H1 (cell line): ENCODE data around the gene PCDHA1. TPM values are rescaled to one million over a fixed set of nuclear protein-coding genes. Genes with fewer than 3 reads are reported as not detected.

Source experiments
- ASH2L ChIP-seq: fragments of 200-600, 300-600 bp; sonication (generic); IDR thresholded peaks from one replicate; pipeline ENCODE4 v1.7.1; 2017; ENCODE audit warnings: low read length
- CHD1 ChIP-seq: IDR thresholded peaks from 2 replicates; pipeline ENCODE4 v1.6.1; 2012; ENCODE audit warnings: low read depth, low read length, improper control_type of control experiment
- CHD2 ChIP-seq: IDR thresholded peaks from 2 replicates; pipeline ENCODE4 v1.6.1; 2012; ENCODE audit warnings: low read length, improper control_type of control experiment
- CTBP2 ChIP-seq: IDR thresholded peaks from 2 replicates; pipeline ENCODE4 v1.7.0; 2011; ENCODE audit warnings: borderline replicate concordance, mild to moderate bottlenecking, moderate library complexity, mixed read lengths, low read length; ENCODE audit not compliant: insufficient read depth, insufficient read length
- FOSL1 ChIP-seq: IDR thresholded peaks from 2 replicates; pipeline ENCODE4 v1.6.1; 2011; ENCODE audit warnings: mild to moderate bottlenecking, low read depth, low read length, moderate library complexity; ENCODE audit not compliant: insufficient read depth
- GTF2F1 ChIP-seq: IDR thresholded peaks from 2 replicates; pipeline ENCODE4 v1.6.1; 2012; ENCODE audit warnings: low read depth, low read length, improper control_type of control experiment, borderline replicate concordance
- RBBP5 ChIP-seq: IDR thresholded peaks from 2 replicates; pipeline ENCODE4 v1.7.1; 2012; ENCODE audit warnings: low read depth, mild to moderate bottlenecking, inconsistent platforms, low read length, moderate library complexity, borderline replicate concordance
- RNF2 ChIP-seq: fragments of 200-900, 300-1000 bp; sonication (generic); IDR thresholded peaks from 2 replicates; pipeline ENCODE4 v1.7.1; 2016; ENCODE audit warnings: borderline replicate concordance, low read depth, mild to moderate bottlenecking, antibody characterized with exemption, low read length; ENCODE audit not compliant: poor library complexity, severe bottlenecking; ENCODE audit errors: missing control alignments
- SAP30 ChIP-seq: fragments of 300-600 bp; sonication (generic); IDR thresholded peaks from 2 replicates; pipeline ENCODE4 v1.7.1; 2012; ENCODE audit warnings: low read length, moderate library complexity, mild to moderate bottlenecking, inconsistent platforms; ENCODE audit not compliant: insufficient read depth, insufficient replicate concordance
- SIX5 ChIP-seq: IDR thresholded peaks from 2 replicates; pipeline ENCODE4 v1.6.1; 2011; ENCODE audit warnings: mild to moderate bottlenecking, low read depth, low read length
- SUZ12 ChIP-seq: fragments of 200-600 bp; sonication (generic); IDR thresholded peaks from 2 replicates; pipeline ENCODE4 v1.6.1; 2012; ENCODE audit warnings: mild to moderate bottlenecking, inconsistent platforms, low read length, moderate library complexity, mixed read lengths
- TAF7 ChIP-seq: optimal IDR thresholded peaks from 2 replicates; pipeline ENCODE3; 2011; ENCODE audit warnings: low read depth, mild to moderate bottlenecking, inconsistent platforms, low read length, moderate library complexity, borderline replicate concordance
- TCF12 ChIP-seq: IDR thresholded peaks from 2 replicates; pipeline ENCODE4 v1.6.1; 2011; ENCODE audit warnings: low read depth, mild to moderate bottlenecking, low read length
- YY1 ChIP-seq: IDR thresholded peaks from 2 replicates; pipeline ENCODE4 v1.6.1; 2011; ENCODE audit warnings: low read depth, mild to moderate bottlenecking, low read length
- polyA plus RNA-seq, 7 experiments: library from polyadenylated mRNA; depleted of rRNA in 3 of 7; stranded (reverse) in 5 of 7; unstranded in 2 of 7; fragments of >200 nt in 5 of 7; fragments of 200-250 nt in 2 of 7; gene quantifications; 1 replicate in 5 of 7; 2 replicates in 1 of 7; 4 replicates in 1 of 7; pipeline versions ENCODE4 v1.2.1 to v1.2.3, GENCODE V29; 2011 to 2013; ENCODE audit warnings: missing spikeins in 2 of 7, mixed read lengths in 2 of 7
- small RNA-seq: library from polyadenylated mRNA; stranded (forward); fragments of <200 nt; extraction: miRNeasy Mini kit (QIAGEN cat#:217004); gene quantifications from one replicate; pipeline ENCODE3, GENCODE V24; 2013; ENCODE audit not compliant: insufficient read depth
- total RNA-seq: library from RNA; stranded (reverse); fragmentation: NEBNext Ultra II Directional; extraction: Animal tissue kit (Norgen Biotek cat#: 25700); gene quantifications from 2 replicates; pipeline ENCODE4 v1.2.1, GENCODE V29; 2021

The PCDHA1 gene
- total and polyA plus RNA-seq, 2 of the 8 experiments (the other 6 are each of a cell fraction or from before 2014, with no cell fraction given), result 0.23 to 0.50 TPM

- no peak for TF ChIP-seq FOSL1
- no peak for TF ChIP-seq TCF12
- no peak for TF ChIP-seq SIX5
- TF ChIP-seq CHD1, result no peak
- 0 out of 2 replicates have a peak, but pooled peaks have one; percentile 74 for TF ChIP-seq RBBP5
- TF ChIP-seq TAF7, result no peak
- TF ChIP-seq CHD2, result no peak
- TF ChIP-seq CTBP2, result no peak
- TF ChIP-seq GTF2F1, result no peak
- TF ChIP-seq ASH2L, result peak; percentile 89
- no peak for TF ChIP-seq RNF2
- TF ChIP-seq YY1, result no peak
- TF ChIP-seq SUZ12, result no peak; the same call in 1 of the 2 replicates
- peak; percentile 13 for TF ChIP-seq SAP30
Measured at GRCh38 chr5:141051521-141051866, 265.6 kb downstream of the PCDHA1 start (continued).

Small RNA genes within 50 kb of the gene (small RNA-seq; reads per million reads assigned to genes)
- gene AC010223.1, result not detected

Other genes with a start within 250 kb of the PCDHA1 start
- gene EIF4EBP3, start 238.5 kb upstream of the PCDHA1 start, total RNA-seq, result 8.9 and 11.7 TPM in 2 replicates
- 11.0 and 11.1 TPM in 2 replicates for gene EIF4EBP3, start 238.5 kb upstream of the PCDHA1 start, polyA plus RNA-seq (2011; rRNA removed)
- 34.3 and 39.4 TPM in 2 replicates for gene SRA1, start 228.7 kb upstream of the PCDHA1 start, total RNA-seq
- 26.0 and 27.4 TPM in 2 replicates for gene SRA1, start 228.7 kb upstream of the PCDHA1 start, polyA plus RNA-seq (2011; rRNA removed)
- gene APBB3, start 221.5 kb upstream of the PCDHA1 start, total RNA-seq, result 12.0 and 16.0 TPM in 2 replicates
- gene APBB3, start 221.5 kb upstream of the PCDHA1 start, polyA plus RNA-seq (2011; rRNA removed), result 21.9 and 30.0 TPM in 2 replicates
- 78.6 and 81.9 TPM in 2 replicates for gene SLC35A4, start 221.3 kb upstream of the PCDHA1 start, total RNA-seq
- 131 and 133 TPM in 2 replicates for gene SLC35A4, start 221.3 kb upstream of the PCDHA1 start, polyA plus RNA-seq (2011; rRNA removed)
- gene CD14, start 153.0 kb upstream of the PCDHA1 start, total RNA-seq, result 0.48 TPM in 1 of 2 replicates, not detected in the other
- gene CD14, start 153.0 kb upstream of the PCDHA1 start, polyA plus RNA-seq (2011; rRNA removed), result 0.15 and 0.24 TPM in 2 replicates
- 21.9 and 29.0 TPM in 2 replicates for gene TMCO6, start 146.7 kb upstream of the PCDHA1 start, total RNA-seq
- gene TMCO6, start 146.7 kb upstream of the PCDHA1 start, polyA plus RNA-seq (2011; rRNA removed), result 40.9 and 53.6 TPM in 2 replicates
- 75.2 and 77.1 TPM in 2 replicates for gene NDUFA2, start 138.5 kb upstream of the PCDHA1 start, total RNA-seq
- gene NDUFA2, start 138.5 kb upstream of the PCDHA1 start, polyA plus RNA-seq (2011; rRNA removed), result 146 and 154 TPM in 2 replicates
- gene IK, start 138.3 kb upstream of the PCDHA1 start, total RNA-seq, result 57.4 and 63.4 TPM in 2 replicates
- gene IK, start 138.3 kb upstream of the PCDHA1 start, polyA plus RNA-seq (2011; rRNA removed), result 25.3 and 41.7 TPM in 2 replicates
- 22.7 and 22.8 TPM in 2 replicates for gene WDR55, start 121.2 kb upstream of the PCDHA1 start, total RNA-seq
- 15.3 and 19.5 TPM in 2 replicates for gene WDR55, start 121.2 kb upstream of the PCDHA1 start, polyA plus RNA-seq (2011; rRNA removed)
- 0.41 and 0.84 TPM in 2 replicates for gene DND1, start 112.6 kb upstream of the PCDHA1 start, total RNA-seq
- gene DND1, start 112.6 kb upstream of the PCDHA1 start, polyA plus RNA-seq (2011; rRNA removed), result 2.1 and 3.5 TPM in 2 replicates
- gene HARS1, start 94.8 kb upstream of the PCDHA1 start, total RNA-seq, result 55.6 and 56.8 TPM in 2 replicates
- 26.1 and 27.8 TPM in 2 replicates for gene HARS1, start 94.8 kb upstream of the PCDHA1 start, polyA plus RNA-seq (2011; rRNA removed)
- 21.4 and 23.1 TPM in 2 replicates for gene HARS2, start 94.7 kb upstream of the PCDHA1 start, total RNA-seq
- 12.9 and 16.1 TPM in 2 replicates for gene HARS2, start 94.7 kb upstream of the PCDHA1 start, polyA plus RNA-seq (2011; rRNA removed)
- gene ZMAT2, start 85.7 kb upstream of the PCDHA1 start, total RNA-seq, result 56.8 and 58.8 TPM in 2 replicates
- gene ZMAT2, start 85.7 kb upstream of the PCDHA1 start, polyA plus RNA-seq (2011; rRNA removed), result 38.9 and 65.9 TPM in 2 replicates
- 1.9 TPM in 2 replicates for gene PCDHA2, start 8.7 kb downstream of the PCDHA1 start, total RNA-seq
- 0.86 and 1.2 TPM in 2 replicates for gene PCDHA2, start 8.7 kb downstream of the PCDHA1 start, polyA plus RNA-seq (2011; rRNA removed)
- 0.67 and 0.80 TPM in 2 replicates for gene PCDHA3, start 14.9 kb downstream of the PCDHA1 start, total RNA-seq
- 0.48 and 0.61 TPM in 2 replicates for gene PCDHA3, start 14.9 kb downstream of the PCDHA1 start, polyA plus RNA-seq (2011; rRNA removed)
- 5.3 and 5.7 TPM in 2 replicates for gene PCDHA4, start 20.9 kb downstream of the PCDHA1 start, total RNA-seq
- 3.7 and 3.8 TPM in 2 replicates for gene PCDHA4, start 20.9 kb downstream of the PCDHA1 start, polyA plus RNA-seq (2011; rRNA removed)
- 0.52 and 0.76 TPM in 2 replicates for gene PCDHA5, start 35.5 kb downstream of the PCDHA1 start, total RNA-seq
- gene PCDHA5, start 35.5 kb downstream of the PCDHA1 start, polyA plus RNA-seq (2011; rRNA removed), result 0.28 and 0.33 TPM in 2 replicates
- gene PCDHA6, start 41.8 kb downstream of the PCDHA1 start, total RNA-seq, result 6.5 and 7.1 TPM in 2 replicates
- gene PCDHA6, start 41.8 kb downstream of the PCDHA1 start, polyA plus RNA-seq (2011; rRNA removed), result 0.50 and 0.71 TPM in 2 replicates
- gene PCDHA7, start 48.1 kb downstream of the PCDHA1 start, total RNA-seq, result 1.6 and 2.7 TPM in 2 replicates
- 0.86 and 0.89 TPM in 2 replicates for gene PCDHA7, start 48.1 kb downstream of the PCDHA1 start, polyA plus RNA-seq (2011; rRNA removed)
- gene PCDHA8, start 55.0 kb downstream of the PCDHA1 start, total RNA-seq, result 0.52 and 0.96 TPM in 2 replicates
- gene PCDHA8, start 55.0 kb downstream of the PCDHA1 start, polyA plus RNA-seq (2011; rRNA removed), result 0.14 and 0.17 TPM in 2 replicates
- gene PCDHA9, start 62.2 kb downstream of the PCDHA1 start, total RNA-seq, result 0.28 and 0.36 TPM in 2 replicates
- gene PCDHA9, start 62.2 kb downstream of the PCDHA1 start, polyA plus RNA-seq (2011; rRNA removed), result 0.12 and 0.17 TPM in 2 replicates
- gene PCDHA10, start 69.8 kb downstream of the PCDHA1 start, total RNA-seq, result 5.4 and 5.5 TPM in 2 replicates
- 2.8 TPM in 2 replicates for gene PCDHA10, start 69.8 kb downstream of the PCDHA1 start, polyA plus RNA-seq (2011; rRNA removed)
- 6.6 and 6.9 TPM in 2 replicates for gene PCDHA11, start 82.8 kb downstream of the PCDHA1 start, total RNA-seq
- 4.7 and 6.5 TPM in 2 replicates for gene PCDHA11, start 82.8 kb downstream of the PCDHA1 start, polyA plus RNA-seq (2011; rRNA removed)
- 9.3 and 10.6 TPM in 2 replicates for gene PCDHA12, start 89.2 kb downstream of the PCDHA1 start, total RNA-seq
- 4.2 and 5.7 TPM in 2 replicates for gene PCDHA12, start 89.2 kb downstream of the PCDHA1 start, polyA plus RNA-seq (2011; rRNA removed)
- gene PCDHA13, start 96.0 kb downstream of the PCDHA1 start, total RNA-seq, result 1.1 and 1.2 TPM in 2 replicates
- gene PCDHA13, start 96.0 kb downstream of the PCDHA1 start, polyA plus RNA-seq (2011; rRNA removed), result 1.3 and 1.4 TPM in 2 replicates
- 4.5 and 5.0 TPM in 2 replicates for gene PCDHAC1, start 140.2 kb downstream of the PCDHA1 start, total RNA-seq
- 2.2 and 2.4 TPM in 2 replicates for gene PCDHAC1, start 140.2 kb downstream of the PCDHA1 start, polyA plus RNA-seq (2011; rRNA removed)
- 3.7 and 4.9 TPM in 2 replicates for gene PCDHAC2, start 180.3 kb downstream of the PCDHA1 start, total RNA-seq
- gene PCDHAC2, start 180.3 kb downstream of the PCDHA1 start, polyA plus RNA-seq (2011; rRNA removed), result 4.6 and 5.0 TPM in 2 replicates